ENCODE data around the gene MEI1.
"Not testable (repeated sequence)": the region's sequence is repeated elsewhere in the genome, so short reads cannot be mapped to it uniquely, and the experiment has no call there.

Gene MEI1

DNA sequence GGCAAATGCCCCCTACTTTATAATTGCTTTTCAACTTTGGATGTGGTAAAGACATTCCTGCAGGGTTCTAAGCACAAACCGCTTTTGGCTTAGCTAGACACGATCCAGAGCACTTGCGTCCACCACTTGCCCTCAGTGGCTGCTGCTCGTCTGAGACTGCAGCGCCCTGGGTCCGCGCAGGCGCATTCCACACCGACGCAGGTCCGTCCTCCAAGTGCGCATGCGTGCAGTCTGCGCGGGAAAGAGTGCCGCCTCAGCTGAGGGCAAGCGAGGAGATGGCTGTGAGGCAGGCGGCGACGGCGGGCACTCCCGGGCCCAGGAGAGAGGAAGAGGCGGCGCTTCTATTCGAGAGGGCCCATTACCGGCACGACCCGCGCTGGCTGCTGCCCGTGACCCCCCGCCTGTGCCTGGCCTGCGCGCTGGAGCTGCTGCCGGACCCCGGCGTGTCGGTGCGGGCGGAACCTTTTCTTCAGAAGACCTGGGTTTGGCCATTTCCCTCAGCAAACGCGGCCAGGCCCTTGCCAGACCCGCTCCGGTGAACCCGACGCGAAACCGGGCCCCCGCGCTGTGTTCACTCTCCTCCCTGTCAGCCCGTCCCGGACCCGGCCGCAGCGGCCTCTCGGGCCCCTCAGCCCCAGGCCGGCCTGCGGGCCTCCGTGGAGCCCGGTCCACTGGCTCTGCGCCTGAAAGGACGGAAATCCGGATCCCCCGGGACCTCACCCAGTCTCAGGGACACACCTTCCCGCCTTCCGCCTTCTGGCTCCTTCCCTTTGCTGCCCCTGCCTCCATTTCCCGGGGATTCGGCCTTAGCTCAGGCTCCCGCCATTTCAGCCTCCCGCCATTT is at the start of gene MEI1:
Gene MEI1 (plus strand): TSS at position 240 of the 844 bp plus-strand sequence. CDS start 36 bp downstream, at position 276.
- DNase-seq (ENCODE audit: low read depth): no peak

DNA sequence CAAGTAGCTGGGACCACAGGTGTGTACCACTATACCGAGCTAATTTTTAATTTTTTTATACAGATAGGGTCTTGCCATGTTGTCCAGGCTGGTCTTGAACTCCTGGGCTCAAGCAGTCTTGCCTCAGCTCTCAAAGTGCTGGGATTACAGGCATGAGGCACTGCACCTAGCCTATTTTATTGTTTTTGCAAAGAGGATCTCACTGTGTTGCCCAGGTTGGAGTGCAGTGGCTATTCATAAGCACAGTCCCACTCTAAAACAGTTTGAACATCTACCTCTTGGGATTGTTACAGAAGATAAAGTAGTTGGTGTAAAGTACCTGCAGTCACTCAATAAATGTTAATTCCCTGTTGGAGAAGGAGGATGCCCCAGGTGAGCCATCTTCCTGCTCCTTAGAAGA is 49.1 kb upstream of the MEI1 start:
- no peak for DNase-seq (ENCODE audit: low read depth)

- DNase-seq (ENCODE audit: low read depth): no peak
Measured at GRCh38 chr22:41650821-41651220, 48.5 kb upstream of the MEI1 start.

DNA sequence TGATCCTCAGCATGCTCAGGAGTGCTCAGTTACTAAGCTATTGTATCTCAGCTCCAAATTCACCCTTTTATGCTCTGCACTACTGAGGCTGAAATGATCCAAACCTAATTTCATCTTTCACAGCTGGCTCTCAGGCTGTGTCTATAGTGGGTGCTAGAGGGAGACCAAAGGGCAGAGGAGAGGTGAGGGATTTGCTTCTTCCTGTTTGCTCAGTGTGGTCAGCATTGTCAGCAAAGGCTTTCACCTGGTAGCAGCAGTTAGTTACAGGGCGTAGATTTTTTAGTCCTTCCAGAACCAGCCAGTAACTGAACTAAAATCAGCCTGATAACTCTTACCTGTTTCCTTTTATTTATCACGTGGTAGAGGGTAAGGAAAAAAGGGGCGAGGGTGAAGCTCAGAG is 45.0 kb upstream of the MEI1 start:
- no peak for DNase-seq (ENCODE audit: low read depth)

- DNase-seq (ENCODE audit: low read depth): no peak
Measured at GRCh38 chr22:41656556-41656955, 42.7 kb upstream of the MEI1 start.

DNA sequence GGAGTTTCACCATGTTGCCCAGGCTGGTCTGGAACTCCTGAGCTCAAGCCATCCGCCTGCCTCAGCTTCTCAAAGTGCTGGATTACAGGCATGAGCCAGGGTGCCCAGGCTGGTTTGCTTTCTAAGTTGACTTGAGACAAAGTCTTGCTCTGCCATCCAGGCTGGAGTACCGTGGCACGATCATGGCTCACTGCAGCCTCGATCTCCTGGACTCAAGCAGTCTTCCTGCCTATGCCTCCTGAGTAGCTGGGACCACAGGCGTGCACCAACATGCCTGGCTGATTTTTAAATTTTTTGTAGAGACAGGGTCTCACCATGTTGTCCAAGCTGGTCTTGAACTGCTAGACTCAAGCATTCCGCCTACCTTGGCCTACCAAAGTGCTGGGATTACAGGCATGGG is 41.6 kb upstream of the MEI1 start:
- DNase-seq (ENCODE audit: low read depth): no peak

DNA sequence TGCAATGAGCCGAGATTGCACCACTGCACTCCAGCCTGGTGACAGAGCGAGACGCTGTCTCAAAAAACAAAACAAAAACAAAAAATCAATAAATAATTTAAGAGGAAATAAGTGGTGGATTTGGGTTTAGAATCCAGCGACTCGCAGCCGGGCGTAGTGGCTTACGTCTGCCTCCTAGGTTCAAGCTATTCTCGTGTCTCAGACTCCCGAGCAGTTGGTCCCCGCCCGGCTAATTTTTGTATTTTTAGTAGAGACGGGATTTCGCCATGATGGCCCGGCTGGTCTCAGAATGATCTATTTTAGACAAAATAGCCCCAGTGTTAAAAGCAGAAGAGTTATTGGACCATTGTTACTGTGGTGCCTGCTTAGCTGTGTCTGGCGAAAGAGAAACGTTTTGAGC is 40.4 kb upstream of the MEI1 start:
- no peak for DNase-seq (ENCODE audit: low read depth)

GRCh38 chr22:41659941-41660340 is 39.4 kb upstream of the MEI1 start:
- DNase-seq (ENCODE audit: low read depth): no peak

- no peak for DNase-seq (ENCODE audit: low read depth)
Measured at GRCh38 chr22:41660416-41660815, 38.9 kb upstream of the MEI1 start.

DNA sequence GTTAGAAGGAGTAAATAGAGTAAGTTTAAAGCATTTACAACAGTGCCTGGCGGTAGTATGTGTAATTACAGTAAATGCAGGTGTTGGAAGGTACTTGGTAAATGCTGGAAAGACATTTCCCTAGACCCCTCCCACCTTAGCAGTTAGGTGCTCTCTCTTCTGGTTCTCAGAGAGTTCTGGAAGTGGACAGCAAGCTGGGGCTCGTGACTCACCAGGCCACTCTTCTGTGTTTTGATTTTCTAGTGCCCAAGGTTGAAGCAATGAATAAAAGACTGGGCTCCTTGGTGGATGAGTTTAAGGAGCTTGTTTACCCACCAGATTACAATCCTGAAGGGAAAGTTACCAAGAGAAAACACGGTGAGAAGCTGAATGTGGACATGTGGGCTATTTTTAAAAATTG is 38.2 kb upstream of the MEI1 start:
- no peak for DNase-seq (ENCODE audit: low read depth)

DNA sequence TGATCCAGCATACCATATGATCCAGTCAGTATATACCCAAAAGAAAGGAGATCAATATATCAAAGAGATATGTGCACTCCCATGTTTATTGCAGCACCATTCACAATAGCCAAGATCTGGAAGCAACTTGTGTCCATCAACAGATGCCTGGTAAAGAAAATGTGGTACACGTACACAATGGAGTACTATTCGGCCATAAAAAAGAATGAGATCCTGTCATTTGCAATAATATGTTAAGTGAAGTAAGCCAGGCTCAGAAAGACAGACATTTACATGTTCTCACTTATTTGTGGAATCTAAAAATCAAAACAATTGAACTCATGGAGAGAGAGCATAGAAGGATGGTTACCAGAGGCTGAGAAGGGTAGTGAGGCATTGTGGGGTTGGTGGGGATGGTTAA is 37.6 kb upstream of the MEI1 start:
- no peak for DNase-seq (ENCODE audit: low read depth)

DNA sequence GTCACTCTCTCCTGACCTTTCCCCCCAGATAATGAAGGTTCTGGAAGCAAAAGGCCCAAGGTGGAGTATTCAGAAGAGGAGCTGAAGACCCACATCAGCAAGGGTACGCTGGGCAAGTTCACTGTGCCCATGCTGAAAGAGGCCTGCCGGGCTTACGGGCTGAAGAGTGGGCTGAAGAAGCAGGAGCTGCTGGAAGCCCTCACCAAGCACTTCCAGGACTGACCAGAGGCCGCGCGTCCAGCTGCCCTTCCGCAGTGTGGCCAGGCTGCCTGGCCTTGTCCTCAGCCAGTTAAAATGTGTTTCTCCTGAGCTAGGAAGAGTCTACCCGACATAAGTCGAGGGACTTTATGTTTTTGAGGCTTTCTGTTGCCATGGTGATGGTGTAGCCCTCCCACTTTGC is 35.7 kb upstream of the MEI1 start:
- not testable (repeated sequence) for DNase-seq (ENCODE audit: low read depth)

DNA sequence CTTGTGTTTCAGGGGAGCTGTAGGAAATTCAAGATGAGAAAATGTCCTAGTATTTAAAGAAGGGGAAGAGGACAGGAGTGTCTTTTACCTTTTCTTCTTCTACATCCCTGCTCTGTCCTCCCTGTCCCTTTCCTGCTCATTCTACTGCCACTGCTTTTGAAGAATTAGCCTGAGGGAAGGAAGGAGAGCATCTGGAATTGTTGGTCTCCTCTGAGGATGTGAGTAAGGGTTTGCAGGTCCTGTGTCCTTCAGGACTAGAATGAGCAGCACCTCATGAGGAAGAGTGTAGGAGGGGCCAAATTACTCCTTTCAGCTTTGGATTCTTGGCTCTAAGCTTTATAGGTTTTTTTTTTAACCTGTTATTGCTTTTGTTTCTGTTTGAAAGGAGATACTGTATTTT is 34.8 kb upstream of the MEI1 start:
- DNase-seq (ENCODE audit: low read depth): no peak

GRCh38 chr22:41664951-41665350 is 34.4 kb upstream of the MEI1 start:
- no peak for DNase-seq (ENCODE audit: low read depth)

GRCh38 chr22:41668971-41669911 is 30.1 kb upstream of the MEI1 start:
- DNase-seq (ENCODE audit: low read depth): peak; percentile 37

DNA sequence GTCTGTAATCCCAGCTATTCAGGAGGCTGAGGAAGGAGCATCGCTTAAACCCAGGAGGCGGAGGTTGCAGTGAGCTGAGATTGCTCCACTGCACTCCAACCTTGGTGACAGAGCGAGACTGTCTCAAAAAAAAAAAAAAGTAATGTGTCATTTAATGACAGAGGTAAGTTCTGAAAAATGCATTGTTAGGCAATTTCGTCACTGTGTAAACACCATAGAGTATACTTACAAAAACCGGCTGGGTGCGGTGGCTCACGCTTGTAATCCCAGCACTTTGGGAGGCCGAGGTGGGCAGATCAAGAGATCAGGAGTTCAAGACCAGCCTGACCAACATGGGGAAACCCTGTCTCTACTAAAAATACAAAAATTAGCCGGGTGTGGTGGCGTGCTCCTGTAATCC is 27.2 kb upstream of the MEI1 start:
- DNase-seq (ENCODE audit: low read depth): not testable (repeated sequence)

- DNase-seq (ENCODE audit: low read depth): no peak
Measured at GRCh38 chr22:41672780-41673509, 26.4 kb upstream of the MEI1 start.

DNA sequence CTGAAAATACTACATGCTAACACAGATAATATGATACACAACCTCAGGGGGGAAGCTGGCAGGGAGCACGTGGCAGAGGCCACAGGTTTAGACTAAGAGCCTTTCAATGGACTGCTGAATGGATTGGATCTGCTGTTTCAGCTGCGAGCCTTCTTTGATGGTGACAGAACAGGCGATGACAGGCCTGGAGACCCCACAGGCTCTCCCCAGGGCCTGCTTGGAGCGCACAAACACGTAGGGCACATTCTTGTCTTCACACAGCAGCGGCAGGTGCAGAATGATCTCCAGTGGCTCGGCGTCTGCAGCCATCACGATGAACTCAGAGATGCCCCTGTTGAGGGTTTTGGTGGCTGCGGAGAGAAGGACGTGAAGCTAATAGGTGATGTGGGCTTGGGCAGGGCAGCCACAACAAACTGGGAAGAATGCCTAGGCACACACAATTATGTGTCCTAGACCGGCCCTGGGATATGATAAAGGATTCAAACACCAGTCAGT is 24.4 kb upstream of the MEI1 start:
- DNase-seq (ENCODE audit: low read depth): no peak

DNA sequence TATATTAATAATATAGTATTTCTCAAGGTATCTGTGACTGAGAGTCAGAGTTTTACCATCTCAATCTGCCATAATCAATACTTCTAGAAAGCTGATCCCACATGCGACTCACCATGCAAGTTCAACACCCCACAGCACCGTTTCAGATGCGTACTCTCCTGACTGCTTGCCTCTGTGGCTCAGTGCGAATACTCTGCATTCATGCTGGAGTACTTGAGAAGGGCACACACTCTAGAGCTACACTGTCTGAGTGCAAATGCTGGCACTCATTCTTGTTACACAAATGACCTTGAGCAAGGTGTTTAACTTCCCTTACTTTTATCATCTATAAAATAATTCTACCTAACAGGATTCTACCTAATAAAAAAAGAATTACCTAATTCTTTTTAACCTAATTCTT is 23.2 kb upstream of the MEI1 start:
- DNase-seq (ENCODE audit: low read depth): no peak

DNA sequence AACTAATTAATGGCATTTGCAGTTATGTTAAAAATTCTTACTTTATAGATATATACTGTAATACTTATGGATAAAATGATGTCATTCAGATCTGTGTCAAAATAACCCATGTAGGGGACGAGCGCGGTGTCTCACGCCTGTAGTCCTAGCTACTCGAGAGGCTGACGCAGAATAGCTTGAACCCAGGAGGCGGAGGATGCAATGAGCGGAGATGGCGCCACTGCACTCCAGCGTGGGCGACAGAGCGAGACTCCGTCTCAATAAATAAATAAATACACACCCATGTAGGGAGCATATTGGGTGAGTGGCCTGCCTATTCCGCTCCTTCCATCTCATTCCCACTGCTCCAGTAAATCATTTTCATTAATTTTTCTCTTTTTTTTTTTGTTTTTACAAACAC is 17.7 kb upstream of the MEI1 start:
- no peak for DNase-seq (ENCODE audit: low read depth)

- DNase-seq (ENCODE audit: low read depth): peak; percentile 48
Measured at GRCh38 chr22:41682033-41682807, 17.1 kb upstream of the MEI1 start.
